MCF 10A (cell line): Measurements from ENCODE around the gene PRSS33. TPM values are rescaled to one million over a fixed set of nuclear protein-coding genes. Genes with fewer than 3 reads are reported as not detected.

Experiments
- BruUV-seq: library from RNA; stranded (reverse); fragments of 400-500 nt; replicated peaks from 2 replicates; lab custom pipeline; 2021; lab: Mats Ljungman, UMichigan
- CTCF ChIA-PET: fragments of 300-600 bp; sonication (Branson Sonifier 250); formaldehyde crosslinking; extraction: SDS; loops from one replicate; lab custom pipeline; 2021; ENCODE audit warnings: antibody characterized with exemption, inconsistent platforms; lab: Yijun Ruan, JAX
- POLR2A ChIA-PET: fragments of 300-600, 350-650 bp; sonication (Branson Sonifier 250); formaldehyde crosslinking; extraction: SDS; loops from one replicate; lab custom pipeline; 2020; ENCODE audit warnings: antibody characterized with exemption, inconsistent platforms; lab: Yijun Ruan, JAX
- DNase-seq: peaks from one replicate; pipeline ENCODE4 v3.0.0-alpha.2; 2018; ENCODE audit not compliant: unreplicated experiment
- H3K27ac Mint-ChIP-seq: one replicate; pipeline ENCODE4 v1.8.0; 2022; ENCODE audit warnings: mild to moderate bottlenecking, low read depth, mixed read lengths; ENCODE audit not compliant: unreplicated experiment
- H3K27me3 Mint-ChIP-seq: one replicate; pipeline ENCODE4 v1.8.0; 2022; ENCODE audit warnings: mixed read lengths; ENCODE audit not compliant: insufficient read depth, unreplicated experiment
- H3K36me3 Mint-ChIP-seq: one replicate; pipeline ENCODE4 v1.8.0; 2022; ENCODE audit warnings: mild to moderate bottlenecking, moderate library complexity, mixed read lengths; ENCODE audit not compliant: insufficient read depth, unreplicated experiment
- H3K4me1 Mint-ChIP-seq: one replicate; pipeline ENCODE4 v1.8.0; 2022; ENCODE audit warnings: mixed read lengths; ENCODE audit not compliant: insufficient read depth, unreplicated experiment
- H3K4me3 Mint-ChIP-seq: one replicate; pipeline ENCODE4 v1.8.0; 2022; ENCODE audit warnings: mild to moderate bottlenecking, moderate library complexity, mixed read lengths; ENCODE audit not compliant: unreplicated experiment
- H3K9me3 Mint-ChIP-seq: one replicate; pipeline ENCODE4 v1.8.0; 2022; ENCODE audit warnings: mixed read lengths; ENCODE audit not compliant: unreplicated experiment
- intact Hi-C: fragments of 100-400 bp; cut with micrococcal nuclease; formaldehyde crosslinking; loops from 2 replicates; pipeline ENCODE4 v1.14.1; 2022
- total RNA-seq: library from RNA; stranded (reverse); gene quantifications from 2 replicates; pipeline ENCODE4 v1.2.3, GENCODE V29; 2022
- TF ChIP-seq, protein P1 (sequence below): fragments of 200-600 bp; IDR thresholded peaks from one replicate; pipeline ENCODE4 v1.8.0; 2022; ENCODE audit warnings: antibody characterized with exemption, mild to moderate bottlenecking; ENCODE audit not compliant: unreplicated experiment

The PRSS33 gene
- total RNA-seq, 1 experiment from 2014 or later = not detected

- H3K4me3 Mint-ChIP-seq = no peak overlapping the region
- CTCF ChIA-PET = no interaction called here
- TF ChIP-seq, protein P1, sequence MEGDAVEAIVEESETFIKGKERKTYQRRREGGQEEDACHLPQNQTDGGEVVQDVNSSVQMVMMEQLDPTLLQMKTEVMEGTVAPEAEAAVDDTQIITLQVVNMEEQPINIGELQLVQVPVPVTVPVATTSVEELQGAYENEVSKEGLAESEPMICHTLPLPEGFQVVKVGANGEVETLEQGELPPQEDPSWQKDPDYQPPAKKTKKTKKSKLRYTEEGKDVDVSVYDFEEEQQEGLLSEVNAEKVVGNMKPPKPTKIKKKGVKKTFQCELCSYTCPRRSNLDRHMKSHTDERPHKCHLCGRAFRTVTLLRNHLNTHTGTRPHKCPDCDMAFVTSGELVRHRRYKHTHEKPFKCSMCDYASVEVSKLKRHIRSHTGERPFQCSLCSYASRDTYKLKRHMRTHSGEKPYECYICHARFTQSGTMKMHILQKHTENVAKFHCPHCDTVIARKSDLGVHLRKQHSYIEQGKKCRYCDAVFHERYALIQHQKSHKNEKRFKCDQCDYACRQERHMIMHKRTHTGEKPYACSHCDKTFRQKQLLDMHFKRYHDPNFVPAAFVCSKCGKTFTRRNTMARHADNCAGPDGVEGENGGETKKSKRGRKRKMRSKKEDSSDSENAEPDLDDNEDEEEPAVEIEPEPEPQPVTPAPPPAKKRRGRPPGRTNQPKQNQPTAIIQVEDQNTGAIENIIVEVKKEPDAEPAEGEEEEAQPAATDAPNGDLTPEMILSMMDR = no peak
- no peaks in the 10 kb centered on the region for H3K9me3 Mint-ChIP-seq
- POLR2A ChIA-PET = no interaction called here
- H3K27me3 Mint-ChIP-seq = peaks cover 6% of the 10 kb centered on the region
- no TSS peak for BruUV-seq
- DNase-seq = no peak
- H3K4me1 Mint-ChIP-seq = no peaks in the 10 kb centered on the region
- H3K36me3 Mint-ChIP-seq = no peaks in the 10 kb centered on the region
- intact Hi-C loops = no loop called here
- H3K27ac Mint-ChIP-seq = no peak overlapping the region
Observed at GRCh38 chr16:2786061-2786825, 1.1 kb downstream of the PRSS33 start.

DNA sequence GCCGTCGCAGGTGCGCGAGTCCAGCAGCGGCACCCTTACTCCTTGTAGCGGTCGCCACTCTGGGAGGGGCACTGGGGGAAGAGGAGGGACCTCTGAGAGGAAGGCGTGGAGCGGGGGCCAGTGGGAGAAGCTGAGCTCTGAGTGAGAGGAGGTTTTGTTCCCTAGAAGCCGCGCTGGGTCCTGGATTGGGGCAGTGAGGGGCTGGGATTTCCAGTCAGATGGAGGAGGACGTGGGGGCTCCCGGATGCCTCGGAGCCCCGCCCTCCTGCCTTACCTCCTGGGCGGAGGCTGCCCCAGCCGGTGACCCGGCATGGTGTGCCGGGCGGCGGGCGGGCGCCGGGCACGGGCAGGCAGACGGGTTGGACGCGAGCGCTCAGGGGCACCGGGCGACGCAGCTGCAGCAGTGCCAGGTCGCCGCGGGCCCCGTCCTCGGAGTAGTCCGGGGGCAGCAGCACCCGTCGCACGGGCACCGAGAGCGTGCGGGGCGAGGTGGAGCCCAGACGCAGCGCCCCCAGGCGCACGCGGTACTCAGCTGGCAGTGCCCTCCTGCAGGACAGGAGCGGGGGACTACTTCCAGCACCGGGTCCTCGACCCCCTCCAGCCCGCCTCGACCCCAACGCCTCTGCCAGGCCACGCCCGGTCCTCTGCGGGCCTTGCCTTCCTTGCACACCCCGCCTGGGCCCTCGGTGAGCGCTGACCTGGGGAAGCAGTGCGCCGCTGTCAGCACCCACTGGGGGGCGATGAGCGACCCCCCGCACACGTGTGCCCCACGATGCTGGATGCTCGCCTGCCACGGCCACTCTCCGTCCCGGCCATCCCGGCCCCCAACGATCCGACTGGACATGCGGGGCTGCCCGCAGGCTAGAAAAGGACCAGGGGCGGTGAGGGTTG, 2.0 kb downstream of the PRSS33 start:
- intact Hi-C loops = no loop called here
- no peaks in the 10 kb centered on the region for H3K9me3 Mint-ChIP-seq
- H3K27ac Mint-ChIP-seq = no peak overlapping the region
- no peak overlapping the region for H3K4me3 Mint-ChIP-seq
- DNase-seq = no peak
- CTCF ChIA-PET = interaction anchor here (1.4 kb wide), 1 partner anchor 39 kb away, joined by 3 read pairs; no protein-coding TSS in a partner anchor
- H3K36me3 Mint-ChIP-seq = no peaks in the 10 kb centered on the region
- no TSS peak for BruUV-seq
- no peaks in the 10 kb centered on the region for H3K4me1 Mint-ChIP-seq
- TF ChIP-seq, protein P1 = no peak
- POLR2A ChIA-PET = no interaction called here
- no peaks in the 10 kb centered on the region for H3K27me3 Mint-ChIP-seq

DNA sequence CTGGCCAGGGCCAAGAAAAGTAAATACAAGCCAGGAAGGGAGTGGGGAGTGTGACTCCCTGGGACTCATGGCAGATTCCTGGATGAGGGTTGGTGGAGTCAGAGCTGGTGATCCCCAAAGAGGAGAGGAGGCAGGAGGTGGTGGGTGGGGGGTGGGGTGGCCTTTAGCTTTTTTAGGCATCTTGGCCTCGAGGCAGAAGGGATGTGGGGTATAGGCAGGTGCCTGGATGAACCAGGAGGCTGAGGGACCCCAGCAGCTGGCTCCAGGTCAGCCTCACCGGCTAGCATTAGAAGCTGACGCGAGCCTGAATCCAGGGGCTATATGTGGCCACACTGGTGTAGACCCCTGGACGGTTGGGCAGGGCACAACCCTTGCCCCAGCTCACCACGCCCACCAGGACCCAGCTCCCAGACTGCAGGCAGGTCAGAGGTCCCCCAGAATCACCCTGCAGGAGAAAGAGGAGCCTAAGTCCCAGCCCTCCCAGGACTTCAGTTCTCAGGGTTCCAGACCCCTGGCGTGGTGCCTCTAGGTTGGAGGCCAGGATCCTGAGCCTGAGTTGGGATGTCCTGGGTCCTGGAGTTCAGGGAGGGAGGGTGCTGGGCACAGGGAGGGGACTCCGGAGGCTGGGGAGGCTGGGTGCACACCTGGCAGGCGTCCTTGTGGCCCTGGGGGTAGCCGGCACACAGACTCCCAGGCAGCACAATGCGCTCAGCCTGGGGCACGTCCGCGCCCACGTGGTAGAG, 2.8 kb downstream of the PRSS33 start:
- no peak for DNase-seq
- peaks cover 5% of the 10 kb centered on the region for H3K36me3 Mint-ChIP-seq
- intact Hi-C loops = no loop called here
- no peak overlapping the region for H3K27ac Mint-ChIP-seq
- TF ChIP-seq, protein P1 = no peak
- H3K27me3 Mint-ChIP-seq = no peaks in the 10 kb centered on the region
- no TSS peak for BruUV-seq
- ChIA-PET CTCF (interaction anchor here (1.1 to 1.4 kb wide), 3 partner anchors 10 to 84 kb away, joined by 3 to 4 read pairs (median 3); no protein-coding TSS in a partner anchor), POLR2A (interaction anchor here (1.5 kb wide), 1 partner anchor 32 kb away, joined by 3 read pairs; the partner anchor contains the start of gene SRRM2)
- H3K9me3 Mint-ChIP-seq = no peaks in the 10 kb centered on the region
- no peaks in the 10 kb centered on the region for H3K4me1 Mint-ChIP-seq
- H3K4me3 Mint-ChIP-seq = no peak overlapping the region
